ENCODE measurements around the gene PASD1. TPM values are rescaled to one million over a fixed set of nuclear protein-coding genes. Genes with fewer than 3 reads are reported as not detected.
"Not testable (repeated sequence)": the region's sequence is repeated elsewhere in the genome, so short reads cannot be mapped to it uniquely, and the experiment has no call there.

Gene PASD1
- total RNA-seq, 2 donors from 2014 or later, result not detected

DNA sequence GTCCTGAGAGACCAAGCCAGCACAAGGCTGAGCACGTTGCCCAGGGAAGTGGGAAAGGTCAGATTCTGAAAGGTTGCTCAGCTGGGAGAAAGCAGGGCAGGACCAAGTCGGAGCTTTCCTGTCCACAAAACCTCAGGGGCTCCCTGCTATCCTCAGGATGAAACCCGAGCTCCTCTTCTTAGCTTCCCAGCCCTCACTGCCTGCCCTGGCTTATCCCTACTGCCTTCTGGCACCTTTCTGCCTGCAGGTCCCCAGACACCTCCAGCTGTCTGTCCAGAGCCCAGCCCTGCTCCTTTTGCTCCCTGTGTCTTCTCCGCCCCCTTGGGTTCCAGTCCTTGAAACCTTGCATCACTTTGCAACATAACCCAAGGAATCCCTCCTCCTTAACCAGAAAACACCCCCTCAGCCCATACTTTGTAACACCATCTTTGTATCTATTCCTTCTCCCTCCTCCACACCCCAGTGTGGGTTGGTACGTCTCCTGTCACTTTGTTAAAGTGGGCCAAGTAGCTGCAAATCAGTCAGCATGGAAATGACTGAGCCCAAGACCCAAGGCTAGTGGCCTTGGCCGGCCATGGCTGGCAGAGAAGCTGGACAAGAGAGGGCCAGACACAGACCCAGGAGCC is 111.8 kb downstream of the PASD1 start:
- no peak overlapping the region for H3K4me3 Mint-ChIP-seq
- no peak overlapping the region for H3K27ac Mint-ChIP-seq
- ATAC-seq, result no peak
- peaks cover 10 to 16% of the 10 kb centered on the region in 2 donors for H3K27me3 Mint-ChIP-seq
- no peak for DNase-seq (ENCODE audit: low spot score)
- H3K36me3 Mint-ChIP-seq, result no peaks in the 10 kb centered on the region
- no peaks in the 10 kb centered on the region for H3K9me3 Mint-ChIP-seq
- H3K4me1 Mint-ChIP-seq (ENCODE audit: low read depth in 2 of 2), result no peaks in the 10 kb centered on the region

DNA sequence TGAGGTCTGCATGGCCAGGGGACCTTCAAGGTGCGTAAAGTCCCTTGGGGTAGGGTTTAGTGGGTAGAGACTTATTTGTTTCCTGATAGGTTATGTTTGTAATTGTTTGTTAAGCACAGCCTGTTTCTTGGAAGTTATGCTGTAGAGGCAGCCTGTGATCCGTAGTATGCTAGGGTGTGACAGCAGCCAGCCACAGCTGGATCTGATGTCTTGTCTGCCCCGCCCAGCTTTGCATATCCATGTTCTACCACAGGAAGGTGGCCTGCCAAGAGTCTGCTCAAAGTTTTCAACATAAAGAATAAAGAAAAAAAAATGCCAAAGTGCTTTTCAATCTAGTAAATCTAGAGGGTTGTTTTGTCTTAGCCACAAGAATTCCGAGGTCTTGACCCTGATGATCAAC is 112.7 kb downstream of the PASD1 start:
- Mint-ChIP-seq H3K4me1 (ENCODE audit: low read depth in 2 of 2) (no peaks in the 10 kb centered on the region), H3K9me3 (no peaks in the 10 kb centered on the region)
- DNase-seq (ENCODE audit: low spot score), result no peak

DNA sequence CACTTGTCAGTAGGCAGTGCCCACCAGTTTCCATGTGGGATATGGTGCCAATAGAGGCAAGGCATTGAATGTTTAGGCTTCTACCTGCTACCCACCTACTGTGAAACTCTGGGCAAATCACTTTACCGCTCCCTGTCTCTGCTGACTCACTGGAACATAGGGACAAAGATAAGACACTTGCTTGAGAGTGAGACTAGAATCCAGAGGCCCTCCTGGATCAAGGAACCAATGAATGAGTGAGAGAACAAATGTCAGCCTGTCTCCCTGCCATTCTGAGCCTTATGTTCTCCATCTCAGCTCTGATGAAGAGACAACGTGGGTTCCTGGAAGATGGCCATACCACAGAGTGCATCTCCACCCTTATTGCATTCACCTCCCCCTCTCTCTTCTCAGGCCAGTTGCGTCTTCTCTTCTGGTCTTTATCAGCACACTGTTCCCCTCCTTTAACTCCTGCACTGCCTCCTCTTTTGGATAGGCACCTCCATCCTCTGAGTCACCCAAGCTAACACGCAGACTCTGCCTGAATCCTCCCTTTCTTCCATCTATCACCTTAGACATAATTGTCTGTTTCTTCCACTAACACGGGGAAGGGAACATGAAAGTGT is 116.4 kb downstream of the PASD1 start:
- DNase-seq (ENCODE audit: low spot score) (no peak), ATAC-seq (no peak)
- Mint-ChIP-seq H3K4me1 (ENCODE audit: low read depth in 2 of 2) (no peaks in the 10 kb centered on the region), H3K9me3 (no peaks in the 10 kb centered on the region), H3K4me3 (no peak overlapping the region), H3K27ac (no peak overlapping the region), H3K27me3 (peaks cover 10 to 28% of the 10 kb centered on the region in 2 donors), H3K36me3 (no peaks in the 10 kb centered on the region)

More for the DNA sequence above, 112.7 kb downstream of the PASD1 start:
- ATAC-seq, result no peak
- Mint-ChIP-seq H3K27me3 (peaks cover 8 to 12% of the 10 kb centered on the region in 2 donors), H3K4me3 (no peak overlapping the region), H3K36me3 (no peaks in the 10 kb centered on the region), H3K27ac (no peak overlapping the region)

DNA sequence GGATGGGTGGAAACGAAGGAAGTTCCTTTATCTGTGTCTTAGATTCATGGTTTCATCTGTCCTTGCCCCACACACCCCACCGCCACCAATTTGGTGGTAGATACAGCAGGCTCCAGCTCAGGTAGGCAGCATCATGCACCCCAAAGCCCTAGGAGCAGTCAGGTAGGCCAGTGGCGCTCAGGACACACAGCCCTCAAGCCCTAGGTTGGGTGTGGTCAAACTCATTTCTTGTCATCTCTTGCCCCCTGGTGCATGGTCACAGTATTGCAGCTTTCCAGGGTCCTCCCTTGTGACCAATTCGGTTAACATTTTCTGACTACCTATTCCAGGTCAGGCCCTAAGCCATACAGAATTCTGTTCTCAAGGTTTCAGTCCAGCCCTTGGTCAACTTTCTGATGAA is 117.3 kb downstream of the PASD1 start:
- H3K4me3 Mint-ChIP-seq, result no peak overlapping the region
- no peak for DNase-seq (ENCODE audit: low spot score)
- H3K27ac Mint-ChIP-seq, result no peak overlapping the region
- H3K9me3 Mint-ChIP-seq, result no peaks in the 10 kb centered on the region
- ATAC-seq, result peak in 1 of 2 donors; percentile 74
- H3K4me1 Mint-ChIP-seq (ENCODE audit: low read depth in 2 of 2), result no peaks in the 10 kb centered on the region
- no peaks in the 10 kb centered on the region for H3K36me3 Mint-ChIP-seq
- peaks cover 10 to 31% of the 10 kb centered on the region in 2 donors for H3K27me3 Mint-ChIP-seq

DNA sequence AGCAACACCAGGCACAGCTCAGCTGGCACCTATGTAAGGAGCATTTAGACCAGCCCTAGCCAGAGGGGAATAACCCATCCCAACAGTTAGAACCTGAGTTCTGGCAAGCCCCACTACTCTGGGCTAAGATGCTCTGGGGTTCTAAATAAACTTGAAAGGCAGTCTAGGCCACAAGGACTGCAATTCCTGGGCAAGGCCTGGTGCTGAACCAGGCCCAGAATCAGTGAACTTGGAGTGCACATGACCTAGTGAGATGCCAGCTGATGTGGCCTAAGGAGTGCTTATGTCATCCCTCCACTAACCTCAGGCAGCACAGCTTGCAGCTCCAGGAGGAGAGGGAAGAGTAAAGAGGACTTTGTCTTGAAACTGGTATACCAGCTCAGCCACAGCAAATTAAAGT is 124.2 kb downstream of the PASD1 start:
- H3K27me3 Mint-ChIP-seq, result peaks cover 10 to 13% of the 10 kb centered on the region in 2 donors
- no peaks in the 10 kb centered on the region for H3K36me3 Mint-ChIP-seq
- no peak overlapping the region for H3K27ac Mint-ChIP-seq

DNA sequence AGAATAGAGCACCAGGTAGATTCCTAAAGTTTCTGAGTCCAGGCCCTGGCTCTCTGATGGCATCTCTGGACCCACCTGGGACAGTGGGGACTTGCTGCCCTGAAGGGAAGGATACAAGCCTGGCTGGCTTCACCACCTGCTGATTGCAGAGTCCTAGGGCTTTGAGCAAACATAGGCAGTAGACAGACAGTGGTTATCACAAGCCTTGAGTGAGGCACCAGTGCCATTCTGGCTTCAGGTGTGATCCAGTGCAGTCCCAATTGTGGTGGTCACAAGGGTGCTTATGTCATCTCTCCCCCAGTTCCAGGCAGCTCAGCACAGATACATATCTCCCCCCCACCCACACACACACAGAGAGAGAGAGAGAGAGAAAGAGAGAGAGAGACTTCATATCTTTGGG is 125.2 kb downstream of the PASD1 start:
- H3K27me3 Mint-ChIP-seq, result peaks cover 7 to 12% of the 10 kb centered on the region in 2 donors
- no peak overlapping the region for H3K27ac Mint-ChIP-seq
- H3K4me1 Mint-ChIP-seq (ENCODE audit: low read depth in 2 of 2), result no peaks in the 10 kb centered on the region
- ATAC-seq, result peak in 1 of 2 donors; percentile 50
- H3K9me3 Mint-ChIP-seq, result no peaks in the 10 kb centered on the region
- H3K4me3 Mint-ChIP-seq, result no peak overlapping the region
- H3K36me3 Mint-ChIP-seq, result no peaks in the 10 kb centered on the region
- DNase-seq (ENCODE audit: low spot score), result no peak

More for the DNA sequence above, 124.2 kb downstream of the PASD1 start:
- Mint-ChIP-seq H3K4me1 (ENCODE audit: low read depth in 2 of 2) (no peaks in the 10 kb centered on the region), H3K4me3 (no peak overlapping the region), H3K9me3 (no peaks in the 10 kb centered on the region)
- DNase-seq (ENCODE audit: low spot score), result no peak
- peak in 1 of 2 donors; percentile 43 for ATAC-seq

DNA sequence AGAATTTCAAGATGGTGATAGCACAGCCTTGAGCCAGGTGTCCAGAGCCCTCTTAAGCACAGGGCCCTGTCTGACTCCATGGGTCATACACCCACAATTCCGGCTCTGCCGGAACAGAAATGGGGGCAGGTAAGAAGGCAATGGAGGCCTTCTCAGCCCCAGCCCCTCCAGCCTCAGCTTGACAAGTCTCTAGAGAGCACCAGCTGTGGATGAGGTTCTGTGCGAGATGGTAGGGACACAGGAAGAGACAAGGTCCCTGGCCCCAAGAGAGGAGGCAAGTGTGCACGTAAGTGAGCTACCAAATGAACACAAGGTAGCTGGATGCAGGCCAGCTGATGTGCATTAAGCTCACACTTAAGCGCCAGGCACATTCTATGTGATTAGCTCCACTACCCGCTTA is 129.3 kb downstream of the PASD1 start:
- Mint-ChIP-seq H3K27me3 (peaks cover 8 to 17% of the 10 kb centered on the region in 2 donors), H3K9me3 (no peaks in the 10 kb centered on the region), H3K4me3 (no peak overlapping the region), H3K27ac (no peak overlapping the region), H3K4me1 (ENCODE audit: low read depth in 2 of 2) (no peaks in the 10 kb centered on the region), H3K36me3 (no peaks in the 10 kb centered on the region)
- no peak for ATAC-seq
- peak; percentile 3 for DNase-seq (ENCODE audit: low spot score)

DNA sequence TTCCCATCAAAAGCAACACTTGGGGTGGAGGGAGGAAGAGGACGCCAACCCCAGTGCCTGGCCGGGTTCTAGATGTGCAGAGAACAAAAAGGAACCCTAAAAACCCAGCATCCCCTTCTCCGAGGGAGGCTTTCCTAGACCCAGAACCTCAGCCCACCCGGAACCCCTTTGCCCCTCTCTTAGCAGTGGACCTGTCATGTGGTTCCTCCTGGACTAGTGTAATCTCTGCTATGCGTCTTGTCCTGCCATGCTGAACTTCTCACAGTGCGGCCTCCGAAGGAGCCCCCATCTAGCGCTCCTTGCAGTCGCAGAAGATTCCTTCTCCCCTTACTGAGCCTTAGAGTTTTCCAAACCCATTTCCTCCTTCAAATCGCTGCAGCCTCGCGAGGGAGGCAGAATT is 130.6 kb downstream of the PASD1 start:
- H3K27ac Mint-ChIP-seq, result no peak overlapping the region
- no peaks in the 10 kb centered on the region for H3K36me3 Mint-ChIP-seq
- peaks cover 8 to 17% of the 10 kb centered on the region in 2 donors for H3K27me3 Mint-ChIP-seq
- no peak for ATAC-seq
- no peaks in the 10 kb centered on the region for H3K4me1 Mint-ChIP-seq (ENCODE audit: low read depth in 2 of 2)
- DNase-seq (ENCODE audit: low spot score), result peak; percentile 15
- no peaks in the 10 kb centered on the region for H3K9me3 Mint-ChIP-seq
- H3K4me3 Mint-ChIP-seq, result no peak overlapping the region

DNA sequence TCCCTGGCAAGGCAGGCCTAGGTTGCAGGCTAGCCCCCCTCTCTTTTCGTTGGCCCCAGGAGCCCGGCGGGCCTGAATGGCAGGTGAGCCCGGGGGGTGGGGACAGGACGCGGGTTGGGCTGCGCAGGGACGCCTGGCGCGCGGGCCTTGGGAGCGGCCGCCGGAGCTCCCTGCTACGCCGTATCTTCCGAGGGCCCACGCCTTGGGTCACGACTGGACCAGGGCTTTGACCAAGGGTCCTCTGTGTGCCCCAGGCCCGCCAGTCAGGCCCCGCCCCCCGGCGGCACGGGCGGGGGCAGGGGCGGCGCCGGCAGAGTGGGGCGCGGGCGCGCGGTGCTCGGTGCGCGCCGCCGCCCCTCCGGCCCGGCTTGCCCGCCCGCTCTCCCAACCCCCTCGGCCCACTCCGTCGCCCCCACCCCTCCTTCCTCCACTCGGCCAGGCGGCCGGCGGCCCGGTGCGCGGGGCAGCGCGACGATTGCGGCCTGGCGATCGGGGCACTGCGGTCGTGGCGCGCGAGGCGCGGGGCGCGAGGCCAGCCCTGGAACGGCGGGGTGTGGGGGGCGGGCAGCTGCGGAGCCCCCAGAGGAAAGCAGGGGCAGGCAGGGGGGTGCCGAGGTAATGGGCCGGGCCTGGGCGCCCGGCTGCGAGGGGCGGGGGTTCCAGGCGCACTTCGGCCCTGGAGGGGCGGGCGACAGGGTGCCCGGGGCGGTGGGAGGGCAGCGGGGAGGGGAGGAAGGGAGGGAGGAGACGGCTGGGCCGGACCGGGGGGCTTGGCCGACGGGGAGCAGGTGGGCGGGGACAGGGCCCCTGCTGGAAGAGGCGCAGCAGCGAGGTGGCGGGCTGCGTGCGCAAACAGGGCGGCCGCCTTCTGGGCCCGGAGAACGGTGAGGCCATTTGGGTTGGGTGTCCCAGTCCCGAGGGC is 131.4 kb downstream of the PASD1 start, which contains the start of gene PRRG3:
Gene PRRG3, plus strand, starts transcription at position 798 of the 922 bp plus-strand sequence. CDS start 3,357 bp downstream, outside the sequence.
- H3K27ac Mint-ChIP-seq, result no peak within 1 kb of the TSS
- no peaks in the 10 kb centered on the region for H3K9me3 Mint-ChIP-seq
- DNase-seq (ENCODE audit: low spot score), result peak; percentile 54
- no peaks in the 10 kb centered on the region for H3K4me1 Mint-ChIP-seq (ENCODE audit: low read depth in 2 of 2)
- no peak for ATAC-seq
- H3K27me3 Mint-ChIP-seq, result peaks cover 8 to 19% of the 10 kb centered on the region in 2 donors
- H3K36me3 Mint-ChIP-seq, result no peaks in the 10 kb centered on the region
- H3K4me3 Mint-ChIP-seq, result no peak within 1 kb of the TSS

DNA sequence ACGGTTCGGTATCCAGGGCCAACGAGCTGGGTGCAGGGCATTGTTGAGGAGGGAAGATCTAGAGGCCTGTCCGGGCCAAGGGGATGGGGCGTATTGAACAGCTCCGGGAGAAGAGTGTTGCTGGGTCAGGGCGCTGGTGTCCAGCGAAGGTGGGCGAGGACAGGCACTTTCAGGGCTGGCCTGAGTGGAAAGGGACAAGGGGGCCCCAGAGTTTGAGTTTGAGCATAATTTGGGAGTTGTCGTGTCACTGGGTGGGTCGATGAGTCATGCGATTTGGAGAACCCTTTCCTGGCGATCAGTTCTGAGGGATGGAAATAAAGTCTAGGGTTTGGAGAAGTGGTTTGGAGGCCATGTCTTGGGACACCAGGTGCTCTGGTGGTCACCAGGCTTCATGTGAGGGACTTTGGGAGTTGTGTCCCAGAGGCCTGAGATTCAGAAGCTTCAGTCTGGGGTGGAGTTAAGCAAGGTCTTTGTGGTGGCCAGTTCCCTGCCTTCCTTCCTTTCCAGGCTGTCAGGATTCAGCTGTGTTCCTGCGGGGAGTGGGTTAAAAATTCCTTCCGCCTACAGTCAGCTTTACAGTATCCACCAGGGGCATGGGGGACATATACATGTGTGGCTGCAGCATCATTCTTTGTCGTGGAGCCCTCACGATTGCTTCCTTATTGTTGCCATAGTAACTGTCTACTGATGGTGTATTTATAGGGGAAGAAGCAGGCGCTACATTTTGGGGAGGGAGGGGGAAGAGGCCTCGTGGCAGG is 132.3 kb downstream of the PASD1 start:
- DNase-seq (ENCODE audit: low spot score), result no peak
- H3K9me3 Mint-ChIP-seq, result no peaks in the 10 kb centered on the region
- no peak overlapping the region for H3K27ac Mint-ChIP-seq
- H3K4me1 Mint-ChIP-seq (ENCODE audit: low read depth in 2 of 2), result no peaks in the 10 kb centered on the region
- peaks cover 8 to 19% of the 10 kb centered on the region in 2 donors for H3K27me3 Mint-ChIP-seq
- H3K36me3 Mint-ChIP-seq, result no peaks in the 10 kb centered on the region
- no peak for ATAC-seq
- no peak overlapping the region for H3K4me3 Mint-ChIP-seq

DNA sequence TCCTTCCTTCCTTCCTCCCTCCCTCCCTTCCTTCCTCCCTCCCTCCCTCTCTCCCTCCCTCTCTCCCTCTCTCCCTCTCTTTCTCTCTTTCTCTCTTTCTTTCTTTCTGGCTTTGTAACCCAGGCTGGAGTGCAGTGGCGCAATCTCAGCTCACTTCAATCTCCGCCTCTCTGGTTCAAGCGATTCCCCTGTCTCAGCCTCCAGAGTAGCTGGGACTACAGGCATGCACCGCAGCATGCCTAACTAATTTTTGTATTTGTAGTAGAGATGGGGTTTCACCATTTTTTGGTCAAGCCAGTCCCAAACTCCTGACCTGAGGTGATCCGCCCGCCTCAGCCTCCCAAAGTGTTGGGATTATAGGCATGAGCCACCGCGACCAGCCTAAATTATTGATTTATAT is 133.6 kb downstream of the PASD1 start:
- not testable (repeated sequence) for H3K27ac Mint-ChIP-seq; H3K4me1 Mint-ChIP-seq (ENCODE audit: low read depth in 2 of 2); H3K4me3 Mint-ChIP-seq; ATAC-seq; H3K9me3 Mint-ChIP-seq; H3K36me3 Mint-ChIP-seq
- DNase-seq (ENCODE audit: low spot score), result peak; percentile 39
- H3K27me3 Mint-ChIP-seq, result peaks cover 8 to 19% of the 10 kb centered on the region in 2 donors

DNA sequence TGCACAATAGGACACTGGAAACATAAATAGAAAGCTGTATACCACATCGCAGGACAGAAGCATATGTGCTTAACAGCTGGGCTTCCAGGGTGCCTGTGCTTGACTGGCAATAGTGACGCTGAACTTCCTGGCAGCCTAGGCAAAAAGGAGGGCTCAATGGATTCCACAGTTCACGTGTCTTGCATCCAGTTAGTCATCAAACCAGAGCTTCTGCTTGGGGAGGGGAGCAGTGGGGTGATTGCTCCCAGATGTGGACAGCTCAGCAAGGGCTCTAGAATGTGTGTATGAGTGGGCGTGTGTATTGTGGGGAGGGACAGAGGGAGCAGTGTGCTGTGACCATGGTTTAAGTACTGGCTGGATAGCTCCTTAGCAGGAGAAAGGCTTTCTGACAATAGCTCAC is 134.0 kb downstream of the PASD1 start:
- Mint-ChIP-seq H3K27ac (no peak overlapping the region), H3K4me1 (ENCODE audit: low read depth in 2 of 2) (no peaks in the 10 kb centered on the region), H3K27me3 (peaks cover 8 to 19% of the 10 kb centered on the region in 2 donors), H3K36me3 (no peaks in the 10 kb centered on the region), H3K9me3 (no peaks in the 10 kb centered on the region), H3K4me3 (no peak overlapping the region)
- DNase-seq (ENCODE audit: low spot score) (no peak), ATAC-seq (no peak)

DNA sequence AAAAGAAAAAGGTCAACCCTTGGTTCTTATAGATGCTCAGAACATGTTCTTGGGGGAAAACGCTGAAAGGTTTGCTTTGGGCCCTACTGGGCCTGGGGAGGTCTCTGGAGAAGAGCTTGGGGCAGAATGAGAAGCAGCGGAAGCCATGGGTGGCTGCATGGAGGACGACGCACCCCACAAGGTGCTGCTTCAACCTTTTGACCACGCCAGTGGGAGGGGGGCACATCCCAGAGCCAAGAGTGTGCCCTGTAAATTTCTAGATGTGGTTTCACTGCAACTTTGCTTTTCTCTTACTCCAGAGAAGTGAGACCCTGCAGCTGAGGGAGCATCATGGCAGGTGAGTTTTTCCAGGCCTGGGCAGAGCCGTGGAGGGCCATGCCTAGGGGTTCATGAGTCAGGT is 135.0 kb downstream of the PASD1 start:
- H3K4me3 Mint-ChIP-seq, result no peak overlapping the region
- no peaks in the 10 kb centered on the region for H3K36me3 Mint-ChIP-seq
- H3K27ac Mint-ChIP-seq, result no peak overlapping the region
- H3K4me1 Mint-ChIP-seq (ENCODE audit: low read depth in 2 of 2), result no peaks in the 10 kb centered on the region
- peaks cover 3 to 16% of the 10 kb centered on the region in 2 donors for H3K27me3 Mint-ChIP-seq
- no peak for DNase-seq (ENCODE audit: low spot score)
- no peak for ATAC-seq
- H3K9me3 Mint-ChIP-seq, result no peaks in the 10 kb centered on the region
